ENCODE results near the gene SCUBE3.

SCUBE3 gene

DNA sequence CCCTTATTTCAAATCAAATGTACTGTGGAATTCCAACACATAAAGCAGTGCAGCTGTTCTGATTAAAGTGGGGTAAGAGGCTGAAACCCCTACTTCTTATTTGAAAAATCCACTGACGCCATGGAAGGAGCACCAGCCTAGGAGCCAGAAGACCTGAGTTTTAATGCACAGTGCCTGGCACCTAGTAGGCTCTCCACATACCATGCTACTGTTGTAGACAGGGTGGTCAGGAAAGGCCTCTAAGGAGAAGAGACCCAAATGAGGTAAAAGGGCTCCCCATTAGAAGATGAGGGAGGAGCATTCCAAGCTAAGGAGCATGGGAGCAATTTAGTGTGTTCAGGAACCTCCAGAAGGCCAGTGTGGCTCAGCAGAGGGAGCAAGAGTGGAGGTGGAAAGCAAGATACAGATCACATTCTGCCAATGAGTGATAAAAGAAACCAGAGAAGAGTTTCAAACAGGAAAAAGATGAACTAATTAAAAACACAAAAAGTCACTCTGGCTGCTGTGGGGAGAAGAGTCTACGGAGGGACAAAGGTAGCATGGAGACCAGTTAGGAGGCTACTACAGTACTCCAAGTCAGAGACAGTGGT, 34.0 kb downstream of the SCUBE3 start:
- no peak overlapping the region for H3K27ac ChIP-seq (replicated peaks)
- no peak overlapping the region for H3K4me3 ChIP-seq (replicated peaks; ENCODE audit: insufficient read depth, low read length)
- TF ChIP-seq POLR2AphosphoS5 (IDR thresholded peaks at IDR 0.05; ENCODE audit: low read depth) (no peak), REST (IDR thresholded peaks at IDR 0.05; ENCODE audit: insufficient replicate concordance, low read depth) (no peak), SPI1 (IDR thresholded peaks at IDR 0.05; ENCODE audit: borderline replicate concordance, low read depth) (no peak), GABPA (IDR thresholded peaks at IDR 0.05; ENCODE audit: low read depth) (no peak)
- TF ChIP-seq, protein P1, sequence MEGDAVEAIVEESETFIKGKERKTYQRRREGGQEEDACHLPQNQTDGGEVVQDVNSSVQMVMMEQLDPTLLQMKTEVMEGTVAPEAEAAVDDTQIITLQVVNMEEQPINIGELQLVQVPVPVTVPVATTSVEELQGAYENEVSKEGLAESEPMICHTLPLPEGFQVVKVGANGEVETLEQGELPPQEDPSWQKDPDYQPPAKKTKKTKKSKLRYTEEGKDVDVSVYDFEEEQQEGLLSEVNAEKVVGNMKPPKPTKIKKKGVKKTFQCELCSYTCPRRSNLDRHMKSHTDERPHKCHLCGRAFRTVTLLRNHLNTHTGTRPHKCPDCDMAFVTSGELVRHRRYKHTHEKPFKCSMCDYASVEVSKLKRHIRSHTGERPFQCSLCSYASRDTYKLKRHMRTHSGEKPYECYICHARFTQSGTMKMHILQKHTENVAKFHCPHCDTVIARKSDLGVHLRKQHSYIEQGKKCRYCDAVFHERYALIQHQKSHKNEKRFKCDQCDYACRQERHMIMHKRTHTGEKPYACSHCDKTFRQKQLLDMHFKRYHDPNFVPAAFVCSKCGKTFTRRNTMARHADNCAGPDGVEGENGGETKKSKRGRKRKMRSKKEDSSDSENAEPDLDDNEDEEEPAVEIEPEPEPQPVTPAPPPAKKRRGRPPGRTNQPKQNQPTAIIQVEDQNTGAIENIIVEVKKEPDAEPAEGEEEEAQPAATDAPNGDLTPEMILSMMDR (IDR thresholded peaks at IDR 0.05; ENCODE audit: insufficient read depth, low read length) = no peak
- H3K27me3 ChIP-seq (ENCODE audit: insufficient read depth, poor library complexity, severe bottlenecking) = no peaks in the 10 kb centered on the region
- DNase-seq (ENCODE audit: low read depth in 1 of 2, low spot score in 1 of 2) = no peak

- Histone ChIP-seq H3K27me3 (ENCODE audit: insufficient read depth, poor library complexity, severe bottlenecking) (no peaks in the 10 kb centered on the region), H3K4me3 (replicated peaks; ENCODE audit: insufficient read depth, low read length) (no peak overlapping the region), H3K27ac (replicated peaks) (no peak overlapping the region)
- TF ChIP-seq SPI1 (IDR thresholded peaks at IDR 0.05; ENCODE audit: borderline replicate concordance, low read depth) = no peak
- TF ChIP-seq, protein P1 (IDR thresholded peaks at IDR 0.05; ENCODE audit: insufficient read depth, low read length) = no peak
- no peak for DNase-seq (ENCODE audit: low read depth in 1 of 2, low spot score in 1 of 2)
Measured at GRCh38 chr6:35248300-35248699, 34.5 kb downstream of the SCUBE3 start.

DNA sequence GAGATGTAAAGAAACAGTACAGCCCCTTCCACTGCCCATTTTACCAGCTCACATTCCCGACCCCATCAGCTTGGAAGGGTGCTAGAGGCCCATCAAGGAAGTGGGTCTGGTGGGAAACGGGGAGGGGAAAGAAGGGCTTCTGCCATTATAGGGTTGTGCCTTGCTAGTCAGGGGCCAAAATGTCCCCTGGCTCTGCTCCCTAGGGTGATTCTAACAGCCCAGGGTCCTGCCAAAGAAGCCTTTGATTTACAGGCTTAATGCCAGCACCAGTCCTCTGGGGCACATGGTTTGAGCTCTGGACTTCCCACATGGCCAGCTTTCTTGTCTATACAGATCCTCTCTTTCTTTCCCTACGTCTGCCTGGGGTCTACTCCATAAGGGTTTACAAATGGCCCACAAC, 35.2 kb downstream of the SCUBE3 start:
- TF ChIP-seq POLR2AphosphoS5 (IDR thresholded peaks at IDR 0.05; ENCODE audit: low read depth) (no peak), REST (IDR thresholded peaks at IDR 0.05; ENCODE audit: insufficient replicate concordance, low read depth) (no peak), GABPA (IDR thresholded peaks at IDR 0.05; ENCODE audit: low read depth) (no peak)
- Histone ChIP-seq H3K4me3 (replicated peaks; ENCODE audit: insufficient read depth, low read length) (no peak overlapping the region), H3K27me3 (ENCODE audit: insufficient read depth, poor library complexity, severe bottlenecking) (no peaks in the 10 kb centered on the region), H3K27ac (replicated peaks) (no peak overlapping the region)
- no peak for DNase-seq (ENCODE audit: low read depth in 1 of 2, low spot score in 1 of 2)

DNA sequence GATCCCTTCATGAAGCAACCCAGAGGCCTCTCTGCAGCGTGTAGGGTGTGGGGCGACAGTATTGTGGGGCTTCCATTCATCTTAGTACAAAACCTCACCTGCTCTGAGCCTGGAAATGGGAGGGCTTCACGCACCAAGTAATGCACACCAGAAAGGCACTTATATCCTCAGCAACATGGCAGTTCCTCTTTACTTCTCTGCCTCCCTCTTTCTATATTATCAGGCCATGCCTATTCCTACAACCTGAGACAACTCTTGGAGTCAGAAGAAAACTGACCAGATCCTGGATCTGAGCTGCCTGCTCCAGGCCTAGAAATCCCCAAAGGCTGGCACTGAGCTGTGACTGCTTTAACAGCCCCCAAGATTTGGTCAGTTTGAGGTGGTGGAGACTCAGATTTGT, 38.2 kb downstream of the SCUBE3 start:
- Histone ChIP-seq H3K27me3 (ENCODE audit: insufficient read depth, poor library complexity, severe bottlenecking) (no peaks in the 10 kb centered on the region), H3K4me3 (replicated peaks; ENCODE audit: insufficient read depth, low read length) (no peak overlapping the region), H3K27ac (replicated peaks) (no peak overlapping the region)
- no peak for DNase-seq (ENCODE audit: low read depth in 1 of 2, low spot score in 1 of 2)
- peak; percentile 71; the same call in 1 of the 2 replicates for TF ChIP-seq SPI1 (IDR thresholded peaks at IDR 0.05; ENCODE audit: borderline replicate concordance, low read depth)
- TF ChIP-seq, protein P1 (IDR thresholded peaks at IDR 0.05; ENCODE audit: insufficient read depth, low read length) = no peak

All from HL-60 (cell line).